ENCODE data around the gene GRM2. TPM values are rescaled to one million over a fixed set of nuclear protein-coding genes. Genes with fewer than 3 reads are reported as not detected.

The GRM2 gene
- 1 to 10 TPM in 1 of 4 donors, under 1 TPM in 2, not detected in 1; under 0.01 to 1.3 (median 0.14) TPM for total RNA-seq
- polyA plus RNA-seq = under 1 TPM in 1 of 3 donors, not detected in 2; 0.13 TPM

GRCh38 chr3:51706788-51707731, at the start of gene GRM2:
Gene GRM2 (plus strand): TSS chr3:51707068. CDS start chr3:51708984, 1,916 bp downstream.
- Histone ChIP-seq H3K27ac (no peak within 1 kb of the TSS), H3K4me3 (peak within 1 kb of the TSS in 3 of 4 donors; percentile 16 to 43 (median 40)), H3K27me3 (peaks cover 0 to 2% (median 0%) of the 10 kb centered on the region in 3 donors), H3K4me1 (peaks cover 0 to 9% (median 6%) of the 10 kb centered on the region in 4 donors), H3K9me3 (no peaks in the 10 kb centered on the region), H3K36me3 (peaks cover 4 to 31% (median 16%) of the 10 kb centered on the region in 4 donors)
- intact Hi-C loops (cut with DNase I) = no loop called here
- TF ChIP-seq POLR2A (IDR thresholded peaks at IDR 0.05) (no peak), POLR2AphosphoS5 (IDR thresholded peaks at IDR 0.05) (peak in 1 of 4 donors; percentile 10), CTCF (IDR thresholded peaks at IDR 0.05) (no peak), EP300 (IDR thresholded peaks at IDR 0.05) (no peak)
- DNase-seq = peak; percentile 69
- 6 to 9% methylated on average over 69 of the region's 69 CpGs for WGBS, 2 donors

GRCh38 chr3:51657234-51657633, 49.6 kb upstream of the GRM2 start:
- no peak overlapping the region for H3K27ac ChIP-seq
- peaks cover 0 to 77% (median 30%) of the 10 kb centered on the region in 4 donors for H3K36me3 ChIP-seq
- H3K4me1 ChIP-seq = no peaks in the 10 kb centered on the region
- H3K9me3 ChIP-seq = no peaks in the 10 kb centered on the region
- H3K27me3 ChIP-seq = no peaks in the 10 kb centered on the region
- no peak for DNase-seq
- 90 to 92% methylated on average over 3 of the region's 3 CpGs for WGBS, 2 donors
- TF ChIP-seq POLR2A (IDR thresholded peaks at IDR 0.05) (no peak), POLR2AphosphoS5 (IDR thresholded peaks at IDR 0.05) (no peak), CTCF (IDR thresholded peaks at IDR 0.05) (no peak), EP300 (IDR thresholded peaks at IDR 0.05) (no peak)
- H3K4me3 ChIP-seq = no peak overlapping the region
- intact Hi-C loops (cut with DNase I) = no loop called here

GRCh38 chr3:51659942-51660341, 46.9 kb upstream of the GRM2 start:
- Histone ChIP-seq H3K27ac (no peak overlapping the region), H3K36me3 (peaks cover 6 to 86% (median 40%) of the 10 kb centered on the region in 4 donors), H3K9me3 (no peaks in the 10 kb centered on the region), H3K4me3 (no peak overlapping the region), H3K27me3 (no peaks in the 10 kb centered on the region), H3K4me1 (no peaks in the 10 kb centered on the region)
- intact Hi-C loops (cut with DNase I) = loop anchor here (10.0 kb wide), 1 partner anchor 125 kb away; the partner anchor contains the start of gene RAD54L2
- TF ChIP-seq EP300 (IDR thresholded peaks at IDR 0.05) (no peak), POLR2A (IDR thresholded peaks at IDR 0.05) (no peak), POLR2AphosphoS5 (IDR thresholded peaks at IDR 0.05) (no peak), CTCF (IDR thresholded peaks at IDR 0.05) (no peak)
- WGBS, 2 donors = 90 to 94% methylated on average over 9 of the region's 9 CpGs
- DNase-seq = no peak

- TF ChIP-seq POLR2A (IDR thresholded peaks at IDR 0.05) (no peak), POLR2AphosphoS5 (IDR thresholded peaks at IDR 0.05) (no peak), CTCF (IDR thresholded peaks at IDR 0.05) (no peak), EP300 (IDR thresholded peaks at IDR 0.05) (no peak)
- 96% methylated on average over 14 of the region's 14 CpGs for WGBS, 2 donors
- Histone ChIP-seq H3K4me3 (no peak overlapping the region), H3K4me1 (no peaks in the 10 kb centered on the region), H3K27ac (no peak overlapping the region), H3K36me3 (peaks cover 6 to 62% (median 31%) of the 10 kb centered on the region in 4 donors), H3K9me3 (no peaks in the 10 kb centered on the region), H3K27me3 (no peaks in the 10 kb centered on the region)
- intact Hi-C loops (cut with DNase I) = loop anchor here (10.0 kb wide), 1 partner anchor 128 kb away; the partner anchor contains the start of gene RAD54L2
- DNase-seq = no peak
Observed at GRCh38 chr3:51662456-51662855, 44.4 kb upstream of the GRM2 start.
